H9 (cell line): ENCODE data around the gene COG6. TPM values are rescaled to one million over a fixed set of nuclear protein-coding genes. Genes with fewer than 3 reads are reported as not detected.

Experiments used
- DNase-seq: peaks from one replicate; pipeline ENCODE4 v3.0.0-alpha.2; 2017
- H2AFZ ChIP-seq: one replicate; pipeline ENCODE4 v1.6.1; 2013; ENCODE audit warnings: mild to moderate bottlenecking, low read length, control low read depth, moderate library complexity
- H2AK5ac ChIP-seq: 2 replicates; pipeline ENCODE4 v1.6.1; 2013; ENCODE audit warnings: low read length, control low read depth, mixed read lengths; ENCODE audit not compliant: insufficient read length
- H2BK120ac ChIP-seq: one replicate; pipeline ENCODE4 v1.6.1; 2013; ENCODE audit warnings: low read depth, mild to moderate bottlenecking, low read length, control low read depth, inconsistent platforms; ENCODE audit not compliant: poor library complexity, severe bottlenecking
- H2BK12ac ChIP-seq: 2 replicates; pipeline ENCODE4 v1.6.1; 2013; ENCODE audit warnings: low read length, control low read depth, mixed read lengths, low read depth; ENCODE audit not compliant: insufficient read length
- H2BK15ac ChIP-seq: 2 replicates; pipeline ENCODE4 v1.6.1; 2013; ENCODE audit warnings: low read depth, low read length, control low read depth
- H2BK20ac ChIP-seq: one replicate; pipeline ENCODE4 v1.6.1; 2013; ENCODE audit warnings: low read depth, mild to moderate bottlenecking, low read length, control low read depth, inconsistent platforms; ENCODE audit not compliant: poor library complexity, severe bottlenecking
- H2BK5ac ChIP-seq: 2 replicates; pipeline ENCODE4 v1.6.1; 2013; ENCODE audit warnings: low read length, control low read depth, mixed read lengths; ENCODE audit not compliant: insufficient read length
- H3K14ac ChIP-seq: 2 replicates; pipeline ENCODE4 v1.6.1; 2013; ENCODE audit warnings: low read length, control low read depth; ENCODE audit not compliant: insufficient read depth
- H3K18ac ChIP-seq: 2 replicates; pipeline ENCODE4 v1.6.1; 2013; ENCODE audit warnings: low read depth, mild to moderate bottlenecking, mixed read lengths, low read length, control low read depth; ENCODE audit not compliant: insufficient read length
- H3K23ac ChIP-seq: 2 replicates; pipeline ENCODE4 v1.6.1; 2013; ENCODE audit warnings: low read length, control low read depth, mixed read lengths, low read depth; ENCODE audit not compliant: insufficient read length
- H3K23me2 ChIP-seq: 2 replicates; pipeline ENCODE4 v1.6.1; 2013; ENCODE audit warnings: low read depth, mild to moderate bottlenecking, mixed read lengths, low read length, control low read depth; ENCODE audit not compliant: insufficient read length, poor library complexity, severe bottlenecking
- H3K27ac ChIP-seq: 2 replicates; pipeline ENCODE4 v1.5.1; 2013; ENCODE audit warnings: low read length, control low read depth, mixed read lengths, low read depth; ENCODE audit not compliant: insufficient read length
- H3K27me3 ChIP-seq: 2 replicates; pipeline ENCODE4 v1.6.1; 2013; ENCODE audit warnings: low read length, control low read depth, inconsistent platforms; ENCODE audit not compliant: insufficient read depth
- H3K4ac ChIP-seq: 2 replicates; pipeline ENCODE4 v1.6.1; 2013; ENCODE audit warnings: low read depth, mild to moderate bottlenecking, control low read depth, inconsistent platforms, low read length, moderate library complexity
- H3K4me1 ChIP-seq: 2 replicates; pipeline ENCODE4 v1.6.1; 2013; ENCODE audit warnings: low read length, control low read depth, inconsistent platforms; ENCODE audit not compliant: insufficient read depth
- H3K4me2 ChIP-seq: 2 replicates; pipeline ENCODE4 v1.6.1; 2013; ENCODE audit warnings: low read length, control low read depth, mixed read lengths; ENCODE audit not compliant: insufficient read length, insufficient read depth
- H3K56ac ChIP-seq: 2 replicates; pipeline ENCODE4 v1.6.1; 2013; ENCODE audit warnings: low read depth, mild to moderate bottlenecking, mixed read lengths, low read length, control low read depth; ENCODE audit not compliant: insufficient read length
- H3K79me1 ChIP-seq: 2 replicates; pipeline ENCODE4 v1.6.1; 2013; ENCODE audit warnings: low read depth, mild to moderate bottlenecking, moderate library complexity, low read length, control low read depth, inconsistent platforms; ENCODE audit not compliant: insufficient read depth, poor library complexity, severe bottlenecking
- H3K79me2 ChIP-seq: 2 replicates; pipeline ENCODE4 v1.6.1; 2013; ENCODE audit warnings: low read length, control low read depth, inconsistent platforms; ENCODE audit not compliant: insufficient read depth
- H3K9ac ChIP-seq: 2 replicates; pipeline ENCODE4 v1.6.1; 2013; ENCODE audit warnings: low read length, control low read depth, mixed read lengths; ENCODE audit not compliant: insufficient read length; ENCODE audit errors: extremely low read depth
- H3K9me3 ChIP-seq: one replicate; pipeline ENCODE4 v1.6.1; 2013; ENCODE audit warnings: low read depth, low read length, inconsistent platforms; ENCODE audit not compliant: control insufficient read depth
- H3T11ph ChIP-seq: one replicate; pipeline ENCODE4 v1.6.1; 2013; ENCODE audit warnings: mild to moderate bottlenecking, low read length, control low read depth, inconsistent platforms
- H4K20me1 ChIP-seq: one replicate; pipeline ENCODE4 v1.6.1; 2013; ENCODE audit not compliant: control insufficient read depth, insufficient read length, insufficient read depth
- H4K5ac ChIP-seq: 2 replicates; pipeline ENCODE4 v1.6.1; 2013; ENCODE audit warnings: low read depth, mild to moderate bottlenecking, mixed read lengths, low read length, control low read depth; ENCODE audit not compliant: insufficient read length
- H4K8ac ChIP-seq: replicated peaks from 2 replicates; pipeline ENCODE4 v1.6.1; 2013; ENCODE audit warnings: low read length, control low read depth, mixed read lengths, low read depth; ENCODE audit not compliant: insufficient read length
- H4K91ac ChIP-seq: 2 replicates; pipeline ENCODE4 v1.6.1; 2013; ENCODE audit warnings: low read depth, mild to moderate bottlenecking, moderate library complexity, mixed read lengths, low read length, control low read depth; ENCODE audit not compliant: insufficient read length
- H3K27ac Mint-ChIP-seq, 3 experiments: 2 replicates in 2 of 3; 3 replicates in 1 of 3; pipeline ENCODE4 v1.8.0; 2020 to 2021; ENCODE audit warnings: mixed read lengths in 3 of 3, mild to moderate bottlenecking in 1 of 3, moderate library complexity in 1 of 3
- H3K27me3 Mint-ChIP-seq: 2 replicates; pipeline ENCODE4 v1.8.0; 2021; ENCODE audit warnings: low read depth, mild to moderate bottlenecking, moderate library complexity, mixed read lengths
- H3K36me3 Mint-ChIP-seq, 3 experiments: 2 replicates in 2 of 3; 3 replicates in 1 of 3; pipeline ENCODE4 v1.8.0; 2020 to 2021; ENCODE audit warnings: low read depth in 3 of 3, mixed read lengths in 3 of 3; ENCODE audit not compliant: insufficient read depth in 1 of 3
- H3K4me1 Mint-ChIP-seq, 2 experiments: 2 replicates each; pipeline ENCODE4 v1.8.0; 2020; ENCODE audit warnings: mixed read lengths in 2 of 2
- H3K4me3 Mint-ChIP-seq, 2 experiments: 2 replicates in 1 of 2; 3 replicates in 1 of 2; pipeline ENCODE4 v1.8.0; 2020 to 2021; ENCODE audit warnings: mild to moderate bottlenecking in 2 of 2, mixed read lengths in 2 of 2, moderate library complexity in 1 of 2
- H3K9me3 Mint-ChIP-seq, 2 experiments: 2 replicates in 1 of 2; 3 replicates in 1 of 2; pipeline ENCODE4 v1.8.0; 2020; ENCODE audit warnings: mild to moderate bottlenecking in 2 of 2, mixed read lengths in 2 of 2, moderate library complexity in 1 of 2
- WGBS: extraction: QIAGEN DNeasy Blood & Tissue Kit; methylation state at CpG from one replicate; pipeline ENCODE4 v1.1.7; 2013; ENCODE audit warnings: missing lambda C conversion rate, low lambda C conversion rate, mixed read lengths; ENCODE audit not compliant: insufficient read length; ENCODE audit errors: extremely low coverage; 5-methylcytosine and 5-hydroxymethylcytosine counted together
- total RNA-seq: library from RNA; stranded (reverse); gene quantifications from 2 replicates; pipeline ENCODE4 v1.2.1, GENCODE V29; 2021
- TF ChIP-seq, protein P1 (sequence below): fragments of 200-600 bp; sonication (generic); conservative IDR thresholded peaks from 3 replicates; pipeline ENCODE4 v1.8.0; 2021; ENCODE audit warnings: antibody characterized with exemption, mild to moderate bottlenecking

Gene COG6
- total RNA-seq, 1 experiment from 2014 or later, result 23.7 TPM

DNA sequence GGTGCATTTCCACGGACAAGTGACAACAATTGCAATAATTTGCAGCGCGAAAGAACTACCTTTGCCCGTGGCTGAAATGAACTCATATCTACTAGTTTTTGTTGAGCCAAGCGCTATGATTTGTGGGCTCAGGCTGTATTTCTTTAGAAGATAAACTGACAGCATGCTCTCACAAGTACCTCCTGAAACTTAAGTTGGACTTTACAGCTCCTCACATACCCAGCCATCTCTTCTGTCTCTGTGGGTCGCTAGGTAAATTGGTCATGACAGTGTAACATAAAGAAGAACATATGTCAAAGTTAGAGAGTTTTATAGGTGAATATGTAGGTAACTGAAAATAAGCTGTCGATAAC is 839 bp downstream of the COG6 start:
- H3K79me1 ChIP-seq, result no peaks in the 10 kb centered on the region
- H3K4me1 Mint-ChIP-seq, result peaks cover 10 to 13% of the 10 kb centered on the region in 2 experiments
- WGBS, result 100% methylated on average over 1 of the region's 7 CpGs
- peak overlapping the region; percentile 90 for H3K4me2 ChIP-seq
- no peak overlapping the region for H3K23ac ChIP-seq
- no peak overlapping the region for H4K8ac ChIP-seq
- peaks cover 4% of the 10 kb centered on the region for H3K27me3 Mint-ChIP-seq
- no peaks in the 10 kb centered on the region for H4K20me1 ChIP-seq
- H3T11ph ChIP-seq, result no peak overlapping the region
- H3K9me3 ChIP-seq, result no peaks in the 10 kb centered on the region
- no peak overlapping the region for H3K4ac ChIP-seq
- no peak overlapping the region for H2BK20ac ChIP-seq
- no peak overlapping the region for H2BK12ac ChIP-seq
- H3K4me1 ChIP-seq, result no peaks in the 10 kb centered on the region
- H2AFZ ChIP-seq, result no peak overlapping the region
- H3K27me3 ChIP-seq, result no peaks in the 10 kb centered on the region
- H2AK5ac ChIP-seq, result no peak overlapping the region
- peak overlapping the region; percentile 85 to 100 for H3K4me3 Mint-ChIP-seq
- no peak overlapping the region for H3K27ac ChIP-seq
- DNase-seq, result no peak
- no peak overlapping the region for H2BK5ac ChIP-seq
- no peak overlapping the region for H4K91ac ChIP-seq
- H3K23me2 ChIP-seq, result peaks cover 5% of the 10 kb centered on the region
- no peak overlapping the region for H3K56ac ChIP-seq
- no peak overlapping the region for H3K18ac ChIP-seq
- H3K79me2 ChIP-seq, result no peaks in the 10 kb centered on the region
- peak overlapping the region; percentile 8 for H3K9ac ChIP-seq
- no peak overlapping the region for H3K14ac ChIP-seq
- TF ChIP-seq, protein P1, sequence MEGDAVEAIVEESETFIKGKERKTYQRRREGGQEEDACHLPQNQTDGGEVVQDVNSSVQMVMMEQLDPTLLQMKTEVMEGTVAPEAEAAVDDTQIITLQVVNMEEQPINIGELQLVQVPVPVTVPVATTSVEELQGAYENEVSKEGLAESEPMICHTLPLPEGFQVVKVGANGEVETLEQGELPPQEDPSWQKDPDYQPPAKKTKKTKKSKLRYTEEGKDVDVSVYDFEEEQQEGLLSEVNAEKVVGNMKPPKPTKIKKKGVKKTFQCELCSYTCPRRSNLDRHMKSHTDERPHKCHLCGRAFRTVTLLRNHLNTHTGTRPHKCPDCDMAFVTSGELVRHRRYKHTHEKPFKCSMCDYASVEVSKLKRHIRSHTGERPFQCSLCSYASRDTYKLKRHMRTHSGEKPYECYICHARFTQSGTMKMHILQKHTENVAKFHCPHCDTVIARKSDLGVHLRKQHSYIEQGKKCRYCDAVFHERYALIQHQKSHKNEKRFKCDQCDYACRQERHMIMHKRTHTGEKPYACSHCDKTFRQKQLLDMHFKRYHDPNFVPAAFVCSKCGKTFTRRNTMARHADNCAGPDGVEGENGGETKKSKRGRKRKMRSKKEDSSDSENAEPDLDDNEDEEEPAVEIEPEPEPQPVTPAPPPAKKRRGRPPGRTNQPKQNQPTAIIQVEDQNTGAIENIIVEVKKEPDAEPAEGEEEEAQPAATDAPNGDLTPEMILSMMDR, result no peak
- H3K9me3 Mint-ChIP-seq, result no peaks in the 10 kb centered on the region; a peak in 1 of 5 replicates
- H4K5ac ChIP-seq, result no peak overlapping the region
- H3K36me3 Mint-ChIP-seq, result peaks cover 0 to 3% (median 0%) of the 10 kb centered on the region in 3 experiments; a peak in 1 of 7 replicates
- H2BK15ac ChIP-seq, result no peak overlapping the region
- H2BK120ac ChIP-seq, result no peak overlapping the region
- peak overlapping the region in 1 of 3 experiments; percentile 10; a peak in 1 of 7 replicates for H3K27ac Mint-ChIP-seq
